Mammary epithelial cell (primary cell): ENCODE measurements around the gene CYP24A1.

Experiments
- EZH2 ChIP-seq: IDR thresholded peaks from 2 replicates; pipeline ENCODE4 v1.6.1; 2012; ENCODE audit warnings: low read length, inconsistent platforms, borderline replicate concordance
- TF ChIP-seq, protein P1 (sequence below), 2 donors: IDR thresholded peaks in 1 of 2; conservative IDR thresholded peaks in 1 of 2; 2 replicates each; pipeline ENCODE4 v1.5.1; 2011 to 2012; ENCODE audit warnings: inconsistent platforms in 2 of 2, low read length in 2 of 2, mild to moderate bottlenecking in 2 of 2, control low read depth in 1 of 2, low read depth in 1 of 2; ENCODE audit not compliant: insufficient read depth in 1 of 2; ENCODE audit errors: extremely low read depth in 1 of 2

DNA sequence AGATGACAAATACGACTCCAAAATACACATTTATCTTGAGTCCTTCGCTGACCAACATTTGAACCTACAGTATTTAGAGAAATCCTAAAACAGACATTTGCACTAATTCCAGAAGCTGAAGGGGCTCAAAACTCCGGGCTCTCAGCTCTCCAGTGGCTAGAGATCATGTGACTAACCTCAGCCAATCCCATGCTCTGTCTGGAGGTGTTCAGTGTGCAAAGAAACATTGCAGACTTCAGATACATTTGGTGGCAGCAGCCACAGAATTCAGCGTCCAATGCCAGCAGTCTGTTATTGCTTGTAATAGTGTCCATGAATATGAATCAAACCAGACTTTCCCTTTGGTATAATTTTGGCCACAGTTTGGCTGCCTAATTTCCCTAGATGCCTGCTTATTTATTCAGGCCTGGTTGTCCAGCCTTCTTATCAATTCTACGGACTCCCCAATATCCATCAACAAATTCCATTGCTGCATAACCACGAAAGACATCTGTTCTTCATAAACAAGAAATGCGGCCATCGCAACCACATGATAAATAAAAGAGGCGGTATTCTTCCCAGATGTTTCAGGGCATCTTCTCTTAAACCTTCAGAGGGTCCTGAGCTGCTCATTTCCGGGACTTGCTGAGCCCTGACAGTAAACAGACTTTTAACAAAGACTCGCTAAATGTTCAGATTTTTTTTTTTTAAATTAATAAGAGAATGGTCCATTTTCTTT is 14.5 kb upstream of the CYP24A1 start:
- TF ChIP-seq, protein P1, sequence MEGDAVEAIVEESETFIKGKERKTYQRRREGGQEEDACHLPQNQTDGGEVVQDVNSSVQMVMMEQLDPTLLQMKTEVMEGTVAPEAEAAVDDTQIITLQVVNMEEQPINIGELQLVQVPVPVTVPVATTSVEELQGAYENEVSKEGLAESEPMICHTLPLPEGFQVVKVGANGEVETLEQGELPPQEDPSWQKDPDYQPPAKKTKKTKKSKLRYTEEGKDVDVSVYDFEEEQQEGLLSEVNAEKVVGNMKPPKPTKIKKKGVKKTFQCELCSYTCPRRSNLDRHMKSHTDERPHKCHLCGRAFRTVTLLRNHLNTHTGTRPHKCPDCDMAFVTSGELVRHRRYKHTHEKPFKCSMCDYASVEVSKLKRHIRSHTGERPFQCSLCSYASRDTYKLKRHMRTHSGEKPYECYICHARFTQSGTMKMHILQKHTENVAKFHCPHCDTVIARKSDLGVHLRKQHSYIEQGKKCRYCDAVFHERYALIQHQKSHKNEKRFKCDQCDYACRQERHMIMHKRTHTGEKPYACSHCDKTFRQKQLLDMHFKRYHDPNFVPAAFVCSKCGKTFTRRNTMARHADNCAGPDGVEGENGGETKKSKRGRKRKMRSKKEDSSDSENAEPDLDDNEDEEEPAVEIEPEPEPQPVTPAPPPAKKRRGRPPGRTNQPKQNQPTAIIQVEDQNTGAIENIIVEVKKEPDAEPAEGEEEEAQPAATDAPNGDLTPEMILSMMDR (conservative IDR thresholded peaks at IDR 0.05 in 1 of 2, IDR thresholded peaks at IDR 0.05 in 1 of 2; ENCODE audit: extremely low read depth in 1 of 2, insufficient read depth in 1 of 2, low read depth in 1 of 2, low read length in 2 of 2), result no peak
- no peak for TF ChIP-seq EZH2
